HFFc6 (cell line): ENCODE data around the gene ARF4. TPM values are rescaled to one million over a fixed set of nuclear protein-coding genes. Genes with fewer than 3 reads are reported as not detected.

ENCODE experiments used
- DNase-seq: peaks from one replicate; pipeline ENCODE4 v3.0.0-alpha.2; 2018
- H3K27ac Mint-ChIP-seq: 2 replicates; pipeline ENCODE4 v1.8.0; 2020; ENCODE audit warnings: mild to moderate bottlenecking, mixed read lengths
- H3K27me3 Mint-ChIP-seq: 2 replicates; pipeline ENCODE4 v1.8.0; 2021; ENCODE audit warnings: mild to moderate bottlenecking, moderate library complexity, mixed read lengths; ENCODE audit not compliant: insufficient read depth
- H3K36me3 Mint-ChIP-seq: 2 replicates; pipeline ENCODE4 v1.8.0; 2021; ENCODE audit warnings: low read depth, mixed read lengths
- H3K4me1 Mint-ChIP-seq: 2 replicates; pipeline ENCODE4 v1.8.0; 2020; ENCODE audit warnings: low read depth, mixed read lengths
- H3K4me3 Mint-ChIP-seq: 2 replicates; pipeline ENCODE4 v1.8.0; 2020; ENCODE audit warnings: mild to moderate bottlenecking, moderate library complexity, mixed read lengths
- H3K9me3 Mint-ChIP-seq: 2 replicates; pipeline ENCODE4 v1.8.0; 2020; ENCODE audit warnings: mild to moderate bottlenecking, mixed read lengths
- CTCF ChIP-seq: fragments of 200-600 bp; sonication (generic); IDR thresholded peaks from 2 replicates; pipeline ENCODE4 v1.5.0; 2021; ENCODE audit warnings: antibody characterized with exemption, mild to moderate bottlenecking
- total RNA-seq, 6 experiments: library from RNA; stranded (reverse); fragmentation: NEBNext Ultra II Directional; extraction: Animal tissue kit (Norgen Biotek cat#: 25700); gene quantifications; 2 replicates in 1 of 6; 3 replicates in 5 of 6; pipeline ENCODE4 v1.2.3, GENCODE V29; 2021

Gene ARF4
- total RNA-seq, 6 experiments from 2014 or later, result 446 to 567 (median 535) TPM

- H3K9me3 Mint-ChIP-seq, result no peaks in the 10 kb centered on the region
- H3K36me3 Mint-ChIP-seq, result peaks cover 23% of the 10 kb centered on the region
- no peak for TF ChIP-seq CTCF
- no peak overlapping the region for H3K4me3 Mint-ChIP-seq
- no peaks in the 10 kb centered on the region for H3K4me1 Mint-ChIP-seq
- peaks cover 20% of the 10 kb centered on the region; the same call in 1 of the 2 replicates for H3K27me3 Mint-ChIP-seq
- no peak overlapping the region for H3K27ac Mint-ChIP-seq
- no peak for DNase-seq
These were observed 27.2 kb downstream of the ARF4 start for GRCh38 chr3:57569859-57570450.

GRCh38 chr3:57559526-57559925 is 37.6 kb downstream of the ARF4 start:
- no peak for TF ChIP-seq CTCF
- DNase-seq, result peak; percentile 31
- H3K4me1 Mint-ChIP-seq, result peaks cover 46% of the 10 kb centered on the region
- H3K27me3 Mint-ChIP-seq, result no peaks in the 10 kb centered on the region
- peak overlapping the region; percentile 57 for H3K4me3 Mint-ChIP-seq
- H3K27ac Mint-ChIP-seq, result 0 out of 2 replicates have a peak overlapping the region, but pooled peaks have one; percentile 12
- peaks cover 42% of the 10 kb centered on the region for H3K36me3 Mint-ChIP-seq
- no peaks in the 10 kb centered on the region for H3K9me3 Mint-ChIP-seq

- peak overlapping the region; percentile 98 for H3K27ac Mint-ChIP-seq
These were observed 40.0 kb downstream of the ARF4 start for GRCh38 chr3:57557085-57557537.

GRCh38 chr3:57556459-57557084 is 40.6 kb downstream of the ARF4 start:
- Mint-ChIP-seq H3K4me3 (peak overlapping the region; percentile 94), H3K4me1 (peaks cover 46% of the 10 kb centered on the region), H3K27ac (peak overlapping the region; percentile 98), H3K36me3 (peaks cover 42% of the 10 kb centered on the region), H3K9me3 (no peaks in the 10 kb centered on the region), H3K27me3 (no peaks in the 10 kb centered on the region; the same call in 1 of the 2 replicates)
- DNase-seq, result no peak
- TF ChIP-seq CTCF, result no peak

More at GRCh38 chr3:57557085-57557537, 40.0 kb downstream of the ARF4 start:
- Mint-ChIP-seq H3K9me3 (no peaks in the 10 kb centered on the region), H3K27me3 (no peaks in the 10 kb centered on the region; the same call in 1 of the 2 replicates), H3K36me3 (peaks cover 42% of the 10 kb centered on the region), H3K4me1 (peaks cover 46% of the 10 kb centered on the region), H3K4me3 (peak overlapping the region; percentile 94)
- peak; percentile 34 for DNase-seq
- TF ChIP-seq CTCF, result no peak

- Mint-ChIP-seq H3K27ac (peak within 1 kb of the TSS; percentile 98), H3K36me3 (peaks cover 42% of the 10 kb centered on the region), H3K27me3 (no peaks in the 10 kb centered on the region; the same call in 1 of the 2 replicates), H3K4me3 (peak within 1 kb of the TSS; percentile 94), H3K9me3 (no peaks in the 10 kb centered on the region), H3K4me1 (peaks cover 42% of the 10 kb centered on the region)
- TF ChIP-seq CTCF, result no peak
- peak; percentile 85 for DNase-seq
These were observed 41.2 kb downstream of the ARF4 start, which contains the start of gene PDE12 for GRCh38 chr3:57555738-57556458. Gene PDE12 (plus strand): TSS chr3:57556274. CDS start chr3:57556380, 106 bp downstream.
